Astrocyte (in vitro differentiated cells and primary cell): Measurements from ENCODE around the gene NRG3.
A peak's percentile ranks its signal among the peaks of the same experiment; 100 is the strongest.

ENCODE experiments used
- EZH2 ChIP-seq: IDR thresholded peaks from 2 replicates; pipeline ENCODE4 v1.6.1; 2012; ENCODE audit warnings: mild to moderate bottlenecking, low read length, inconsistent platforms; ENCODE audit not compliant: insufficient read depth
- TF ChIP-seq, protein P1 (sequence below): IDR thresholded peaks from 2 replicates; pipeline ENCODE4 v1.5.1; 2011; ENCODE audit warnings: low read depth, mild to moderate bottlenecking, inconsistent platforms, low read length, moderate library complexity; ENCODE audit not compliant: insufficient read depth

DNA sequence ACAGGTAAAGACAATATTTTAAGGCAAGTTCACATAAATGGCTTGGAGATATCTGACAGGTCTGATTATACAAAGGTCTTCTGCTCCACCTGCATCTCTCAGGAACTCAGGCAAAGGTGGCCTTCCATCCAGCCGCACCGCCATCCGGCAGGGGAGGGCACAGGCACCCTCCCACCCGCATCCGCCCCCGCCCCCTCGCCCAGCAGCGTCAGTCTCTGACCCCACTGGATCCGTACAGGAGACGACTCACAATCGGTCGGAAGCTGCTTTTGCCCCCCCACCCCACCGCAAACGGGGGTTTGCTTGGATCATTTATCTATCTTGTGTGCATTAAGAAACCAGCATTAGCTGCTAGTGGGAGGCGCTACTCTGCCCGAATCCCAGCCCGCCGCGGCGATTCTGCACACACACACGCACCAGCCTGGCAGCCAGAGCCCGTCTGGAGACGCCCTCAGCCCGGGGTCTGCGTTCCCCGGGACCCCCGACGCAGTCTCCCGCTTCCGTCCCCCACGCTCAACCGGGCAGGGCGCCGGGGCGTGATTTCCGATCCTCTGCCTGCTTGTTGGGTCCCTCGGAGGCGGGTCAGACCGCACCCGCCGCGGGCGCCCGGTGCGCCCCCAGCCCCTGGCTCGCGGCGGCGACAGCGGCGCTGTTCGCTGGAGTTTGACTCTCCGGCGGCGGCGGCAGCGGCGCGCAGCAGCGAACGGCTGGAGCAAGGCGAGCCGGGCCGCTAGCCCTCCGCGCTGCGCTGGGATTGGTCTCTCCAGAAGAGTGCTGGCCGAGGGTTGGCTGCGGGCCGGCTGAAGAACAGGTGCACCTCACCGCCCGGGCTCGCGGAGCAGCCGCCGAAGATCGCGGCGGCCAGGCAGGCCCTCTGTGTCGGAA lies 820 bp upstream of the NRG3 start:
- TF ChIP-seq, protein P1, sequence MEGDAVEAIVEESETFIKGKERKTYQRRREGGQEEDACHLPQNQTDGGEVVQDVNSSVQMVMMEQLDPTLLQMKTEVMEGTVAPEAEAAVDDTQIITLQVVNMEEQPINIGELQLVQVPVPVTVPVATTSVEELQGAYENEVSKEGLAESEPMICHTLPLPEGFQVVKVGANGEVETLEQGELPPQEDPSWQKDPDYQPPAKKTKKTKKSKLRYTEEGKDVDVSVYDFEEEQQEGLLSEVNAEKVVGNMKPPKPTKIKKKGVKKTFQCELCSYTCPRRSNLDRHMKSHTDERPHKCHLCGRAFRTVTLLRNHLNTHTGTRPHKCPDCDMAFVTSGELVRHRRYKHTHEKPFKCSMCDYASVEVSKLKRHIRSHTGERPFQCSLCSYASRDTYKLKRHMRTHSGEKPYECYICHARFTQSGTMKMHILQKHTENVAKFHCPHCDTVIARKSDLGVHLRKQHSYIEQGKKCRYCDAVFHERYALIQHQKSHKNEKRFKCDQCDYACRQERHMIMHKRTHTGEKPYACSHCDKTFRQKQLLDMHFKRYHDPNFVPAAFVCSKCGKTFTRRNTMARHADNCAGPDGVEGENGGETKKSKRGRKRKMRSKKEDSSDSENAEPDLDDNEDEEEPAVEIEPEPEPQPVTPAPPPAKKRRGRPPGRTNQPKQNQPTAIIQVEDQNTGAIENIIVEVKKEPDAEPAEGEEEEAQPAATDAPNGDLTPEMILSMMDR: no peak
- TF ChIP-seq EZH2: peak; percentile 85
